HUES48 (cell line): ENCODE results near the gene PFDN5.

Experiments used
- H3K27ac ChIP-seq: one replicate; pipeline ENCODE4 v1.7.0; 2013; ENCODE audit warnings: low read depth, low read length, inconsistent platforms
- H3K27me3 ChIP-seq: 2 replicates; pipeline ENCODE4 v1.6.1; 2013; ENCODE audit warnings: mild to moderate bottlenecking, low read length; ENCODE audit not compliant: control insufficient read depth, insufficient read depth
- H3K36me3 ChIP-seq: 2 replicates; pipeline ENCODE4 v1.6.1; 2013; ENCODE audit warnings: low read length; ENCODE audit not compliant: control insufficient read depth, insufficient read depth
- H3K4me1 ChIP-seq: 2 replicates; pipeline ENCODE4 v1.6.1; 2013; ENCODE audit warnings: mild to moderate bottlenecking, low read length; ENCODE audit not compliant: control insufficient read depth, insufficient read depth
- H3K4me3 ChIP-seq: 2 replicates; pipeline ENCODE4 v1.5.1; 2013; ENCODE audit warnings: mild to moderate bottlenecking, low read depth, low read length
- H3K9ac ChIP-seq: 2 replicates; pipeline ENCODE4 v1.6.1; 2013; ENCODE audit warnings: mild to moderate bottlenecking, low read depth, low read length, moderate library complexity
- H3K9me3 ChIP-seq: 2 replicates; pipeline ENCODE4 v1.6.1; 2013; ENCODE audit warnings: low read length; ENCODE audit not compliant: control insufficient read depth, insufficient read depth

The PFDN5 gene

DNA sequence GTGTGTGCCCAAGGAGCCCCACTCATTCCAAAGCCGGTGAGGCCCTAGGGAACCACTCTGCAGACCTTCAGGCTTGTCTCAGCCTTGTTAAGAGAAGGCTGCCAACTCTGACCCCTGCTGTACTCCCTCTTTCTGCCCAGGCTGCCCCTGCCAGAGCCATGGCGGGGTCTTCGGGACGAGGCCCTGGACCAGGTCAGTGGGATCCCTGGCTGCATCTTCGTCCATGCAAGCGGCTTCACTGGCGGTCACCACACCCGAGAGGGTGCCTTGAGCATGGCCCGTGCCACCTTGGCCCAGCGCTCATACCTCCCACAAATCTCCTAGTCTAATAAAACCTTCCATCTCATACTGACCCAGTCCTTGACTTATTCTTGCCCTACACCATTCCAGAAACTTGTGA, 11.5 kb downstream of the PFDN5 start:
- Histone ChIP-seq H3K9ac (no peak overlapping the region), H3K4me3 (no peak overlapping the region), H3K27ac (no peak overlapping the region), H3K36me3 (peaks cover 71% of the 10 kb centered on the region), H3K27me3 (no peaks in the 10 kb centered on the region), H3K4me1 (no peaks in the 10 kb centered on the region), H3K9me3 (no peaks in the 10 kb centered on the region)

DNA sequence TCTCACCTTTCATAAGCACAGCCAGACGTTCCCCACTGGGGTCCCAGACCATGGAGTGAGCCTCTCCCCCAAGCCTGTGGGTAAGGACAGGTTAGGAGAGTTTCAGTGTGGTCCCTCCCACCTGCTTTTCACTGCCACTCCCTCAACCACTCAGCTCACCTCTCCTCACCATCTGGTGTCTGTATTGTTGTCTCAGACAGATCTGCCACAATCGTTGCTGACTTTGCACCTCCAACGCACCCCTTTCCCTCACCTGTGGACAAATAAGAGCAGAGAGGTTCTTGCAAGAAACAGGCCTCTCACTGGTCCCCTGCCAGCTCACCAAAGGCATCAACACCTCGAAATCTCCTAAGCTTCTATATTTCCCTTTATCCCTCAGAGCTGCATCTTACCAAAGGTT, 12.9 kb downstream of the PFDN5 start:
- no peaks in the 10 kb centered on the region for H3K9me3 ChIP-seq
- no peaks in the 10 kb centered on the region for H3K4me1 ChIP-seq
- peaks cover 56% of the 10 kb centered on the region for H3K36me3 ChIP-seq
- H3K27me3 ChIP-seq, result no peaks in the 10 kb centered on the region
- H3K27ac ChIP-seq, result no peak overlapping the region
- no peak overlapping the region for H3K9ac ChIP-seq
- no peak overlapping the region for H3K4me3 ChIP-seq

DNA sequence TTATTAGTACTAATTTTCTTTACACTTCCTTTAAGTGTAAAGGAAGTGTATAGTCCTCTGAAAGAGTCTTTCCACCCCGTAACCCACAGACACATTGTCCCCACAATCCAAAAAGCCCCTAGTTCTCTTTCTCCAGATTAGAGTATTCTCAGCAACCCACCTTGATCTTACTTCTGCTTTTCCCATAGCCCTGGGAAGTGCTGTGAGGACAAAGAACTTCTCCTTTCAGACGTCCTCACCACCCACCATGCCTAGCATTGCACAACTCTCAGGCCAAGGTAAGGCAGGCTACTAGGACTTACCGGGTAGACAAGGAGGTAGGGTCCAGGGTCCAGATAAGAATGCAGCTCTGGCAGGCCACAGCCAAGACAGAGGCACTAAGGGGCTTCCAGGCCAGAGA, 18.7 kb downstream of the PFDN5 start:
- H3K27ac ChIP-seq, result no peak overlapping the region
- H3K36me3 ChIP-seq, result peaks cover 50% of the 10 kb centered on the region
- no peaks in the 10 kb centered on the region for H3K27me3 ChIP-seq
- H3K9me3 ChIP-seq, result no peaks in the 10 kb centered on the region
- H3K9ac ChIP-seq, result no peak overlapping the region
- H3K4me3 ChIP-seq, result no peak overlapping the region
- H3K4me1 ChIP-seq, result no peaks in the 10 kb centered on the region

DNA sequence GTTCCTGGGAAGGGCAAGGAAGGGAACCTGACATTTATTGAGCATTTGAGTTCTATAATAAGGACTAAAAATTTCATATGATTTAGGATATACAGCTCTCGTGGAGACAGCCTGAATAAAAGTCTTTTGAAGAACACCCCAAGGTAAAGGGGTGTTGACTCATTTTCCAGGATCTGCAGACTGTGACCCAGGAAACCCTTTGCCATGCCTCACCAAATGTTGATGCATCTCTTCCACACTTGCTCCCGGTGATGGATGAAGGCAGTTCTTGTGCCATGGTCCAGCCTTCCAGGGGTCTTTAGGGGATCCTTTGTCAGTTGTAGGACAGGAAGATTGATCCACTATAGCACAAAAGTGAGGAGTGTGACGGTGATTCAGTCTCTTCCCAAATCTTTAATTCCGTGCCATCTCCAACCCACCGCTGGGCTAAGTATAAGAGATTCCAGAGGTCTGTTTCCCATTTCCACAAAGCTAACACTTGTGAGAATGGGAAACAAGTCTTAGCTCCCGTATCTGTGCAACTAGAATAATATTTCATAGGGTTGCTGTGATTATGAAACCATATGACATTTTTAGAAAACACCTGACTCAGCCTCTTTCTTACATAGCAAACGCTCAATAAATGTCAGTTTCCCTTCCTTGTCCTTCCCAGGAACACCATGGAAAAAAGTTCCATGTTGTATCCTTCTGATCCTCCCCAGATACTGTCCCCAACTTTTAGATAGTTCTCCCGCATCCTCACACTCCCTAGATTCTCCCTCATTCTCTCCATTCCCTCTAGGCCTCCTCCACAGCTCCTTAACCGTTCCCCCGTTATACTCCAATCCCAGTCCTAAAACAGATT, 25.2 kb downstream of the PFDN5 start:
- H3K4me1 ChIP-seq, result peaks cover 10% of the 10 kb centered on the region; the same call in 1 of the 2 replicates
- peaks cover 12% of the 10 kb centered on the region for H3K27me3 ChIP-seq
- peaks cover 25% of the 10 kb centered on the region for H3K36me3 ChIP-seq
- no peaks in the 10 kb centered on the region for H3K9me3 ChIP-seq
- H3K27ac ChIP-seq, result no peak overlapping the region
- peak overlapping the region; percentile 87 for H3K4me3 ChIP-seq
- H3K9ac ChIP-seq, result peak overlapping the region; percentile 89; the same call in 1 of the 2 replicates

DNA sequence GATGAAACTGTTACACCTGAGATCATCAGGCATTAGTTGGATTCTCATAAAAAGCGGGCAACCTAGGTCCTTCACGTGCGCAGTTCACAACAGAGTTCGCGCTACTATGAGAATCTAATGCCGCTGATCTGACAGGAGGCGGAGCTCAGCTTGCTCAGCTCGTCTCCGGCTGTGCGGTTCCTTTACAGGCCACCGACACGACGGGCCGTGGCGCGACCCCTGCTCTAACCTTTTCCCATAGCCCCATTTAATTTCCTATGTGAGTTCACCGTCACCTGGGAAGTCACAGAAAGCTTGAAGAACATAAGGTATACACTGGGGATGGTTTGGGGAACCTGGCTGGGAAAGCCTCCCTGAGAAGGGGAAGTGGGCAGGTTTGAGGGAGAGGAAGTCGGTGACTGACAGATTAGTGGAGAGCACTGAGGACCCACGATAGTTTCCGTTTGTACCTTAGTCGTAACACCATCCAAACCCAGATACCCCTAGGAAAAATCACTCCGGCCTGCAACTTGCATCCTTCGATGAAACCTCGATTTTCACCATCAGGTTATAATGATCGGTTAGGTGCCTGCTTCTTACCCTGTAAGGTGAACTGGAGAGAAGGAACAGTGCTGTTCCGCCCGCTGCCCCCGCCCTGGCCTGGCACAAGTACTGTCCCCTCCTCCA, 28.9 kb downstream of the PFDN5 start:
- H3K9me3 ChIP-seq, result no peaks in the 10 kb centered on the region
- no peak overlapping the region for H3K9ac ChIP-seq
- H3K27ac ChIP-seq, result peak overlapping the region; percentile 85
- H3K36me3 ChIP-seq, result peaks cover 2% of the 10 kb centered on the region; the same call in 1 of the 2 replicates
- peak overlapping the region; percentile 63 for H3K4me3 ChIP-seq
- peaks cover 48% of the 10 kb centered on the region for H3K27me3 ChIP-seq
- peaks cover 15% of the 10 kb centered on the region; the same call in 1 of the 2 replicates for H3K4me1 ChIP-seq

DNA sequence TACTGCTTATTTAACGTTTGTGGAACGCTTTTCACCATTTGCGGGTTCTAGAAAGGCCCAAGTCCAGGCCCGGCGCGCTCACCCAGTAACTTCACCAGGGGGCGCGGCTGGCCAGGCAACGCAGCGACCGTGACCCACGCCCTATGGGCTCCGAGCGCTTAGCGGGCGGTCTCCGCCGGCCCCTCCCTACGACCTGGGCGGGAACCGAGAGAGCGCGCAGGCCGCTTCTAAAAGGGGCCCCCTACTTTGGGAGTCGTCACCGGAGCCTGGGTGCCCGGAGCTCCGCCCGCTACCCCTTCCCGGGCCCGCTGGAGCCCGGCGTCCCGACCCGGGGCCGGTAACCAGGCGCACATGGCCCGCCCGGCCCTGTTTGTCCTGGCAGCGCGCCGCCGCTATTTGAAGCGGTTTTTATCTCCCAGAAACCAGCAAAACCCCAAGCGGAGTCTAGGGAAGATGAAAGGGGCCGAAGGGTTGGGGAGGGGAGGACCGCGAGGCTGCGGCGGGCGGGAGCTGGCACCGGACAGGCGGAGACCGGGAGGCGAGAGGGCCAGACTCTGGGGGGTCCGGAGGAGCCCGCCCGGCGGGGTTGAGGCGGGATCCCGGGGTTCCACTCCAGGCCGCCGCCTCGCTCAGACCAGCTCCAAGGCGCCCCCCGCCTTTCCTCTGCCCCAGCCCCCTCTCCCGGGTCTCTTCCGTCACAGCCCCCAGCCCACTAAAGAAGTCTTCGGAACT, 29.6 kb downstream of the PFDN5 start:
- Histone ChIP-seq H3K27me3 (peaks cover 49% of the 10 kb centered on the region), H3K4me1 (peaks cover 15% of the 10 kb centered on the region; the same call in 1 of the 2 replicates), H3K9me3 (no peaks in the 10 kb centered on the region), H3K27ac (peak overlapping the region; percentile 85), H3K4me3 (peak overlapping the region; percentile 63), H3K9ac (peak overlapping the region; percentile 42; the same call in 1 of the 2 replicates), H3K36me3 (no peaks in the 10 kb centered on the region)

DNA sequence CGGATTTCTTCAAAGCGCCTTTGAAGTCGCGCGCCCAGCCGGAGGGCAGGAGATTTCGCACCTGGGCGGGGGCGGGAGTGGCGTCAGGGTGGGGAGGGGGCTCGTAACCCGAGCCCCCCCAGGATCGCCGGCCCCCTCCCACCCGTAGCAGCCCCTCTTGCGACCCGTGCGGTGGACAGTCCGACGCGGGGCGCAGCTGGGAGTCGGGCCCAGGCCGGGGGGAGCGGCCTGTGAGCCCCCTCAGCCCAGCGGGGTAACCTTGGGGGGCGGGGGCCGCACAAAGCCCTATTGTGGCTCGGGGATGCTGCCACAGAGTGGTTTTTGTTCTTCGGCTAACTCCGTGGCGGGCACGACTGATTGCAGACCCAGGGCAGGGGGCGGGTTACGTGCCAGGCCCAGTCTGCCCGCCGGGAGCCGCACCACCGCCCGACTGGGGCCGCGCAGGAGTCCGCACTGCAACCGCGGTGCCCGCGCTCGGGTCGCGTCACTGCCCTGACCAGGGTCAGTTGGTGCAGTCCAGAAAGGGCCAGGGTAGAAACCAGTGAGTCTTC, 30.2 kb downstream of the PFDN5 start:
- Histone ChIP-seq H3K9ac (no peak overlapping the region), H3K4me3 (peak overlapping the region; percentile 63)

DNA sequence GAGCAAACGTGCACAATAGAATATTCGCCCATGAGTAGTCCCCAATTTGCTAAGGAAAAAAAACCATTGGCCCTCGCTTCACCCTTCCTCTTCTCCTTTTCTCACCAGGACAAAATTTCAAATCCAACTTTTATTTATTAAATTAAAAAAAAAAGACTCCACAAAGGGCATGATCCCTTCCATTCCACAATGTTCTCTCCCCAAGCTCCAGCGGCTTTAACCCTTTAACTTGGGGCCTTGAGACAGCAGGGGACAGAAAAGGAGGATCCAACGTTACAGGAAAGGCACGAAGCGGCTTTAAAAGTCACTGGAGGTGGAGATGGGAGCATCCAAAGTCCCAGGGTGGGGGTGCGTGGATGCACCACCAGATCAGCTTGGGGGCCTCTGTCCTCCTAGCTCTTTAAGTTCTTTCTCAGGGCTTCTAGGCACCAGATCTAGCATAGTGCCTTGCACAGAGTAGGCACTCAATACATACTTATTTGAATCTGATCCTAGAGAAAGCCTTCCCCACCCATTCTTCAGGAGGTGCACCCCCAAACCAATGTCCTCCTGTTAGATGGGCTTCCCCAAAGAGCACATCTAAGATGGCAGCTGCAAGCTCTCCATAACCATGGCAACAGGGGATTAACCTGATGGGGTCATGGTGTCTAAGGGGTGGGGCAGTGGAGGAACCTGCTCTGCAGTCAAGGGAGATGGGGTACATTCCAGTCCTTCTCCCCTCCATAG, 31.3 kb downstream of the PFDN5 start:
- no peak overlapping the region for H3K9ac ChIP-seq
- H3K36me3 ChIP-seq, result no peaks in the 10 kb centered on the region
- H3K9me3 ChIP-seq, result no peaks in the 10 kb centered on the region
- H3K4me3 ChIP-seq, result no peak overlapping the region; the same call in 1 of the 2 replicates
- H3K27me3 ChIP-seq, result peaks cover 49% of the 10 kb centered on the region
- H3K4me1 ChIP-seq, result peaks cover 15% of the 10 kb centered on the region; the same call in 1 of the 2 replicates
- no peak overlapping the region for H3K27ac ChIP-seq

More for the DNA sequence above, 30.2 kb downstream of the PFDN5 start:
- H3K36me3 ChIP-seq, result no peaks in the 10 kb centered on the region
- peak overlapping the region; percentile 85 for H3K27ac ChIP-seq
- no peaks in the 10 kb centered on the region for H3K9me3 ChIP-seq
- H3K4me1 ChIP-seq, result peaks cover 15% of the 10 kb centered on the region; the same call in 1 of the 2 replicates
- H3K27me3 ChIP-seq, result peaks cover 49% of the 10 kb centered on the region

DNA sequence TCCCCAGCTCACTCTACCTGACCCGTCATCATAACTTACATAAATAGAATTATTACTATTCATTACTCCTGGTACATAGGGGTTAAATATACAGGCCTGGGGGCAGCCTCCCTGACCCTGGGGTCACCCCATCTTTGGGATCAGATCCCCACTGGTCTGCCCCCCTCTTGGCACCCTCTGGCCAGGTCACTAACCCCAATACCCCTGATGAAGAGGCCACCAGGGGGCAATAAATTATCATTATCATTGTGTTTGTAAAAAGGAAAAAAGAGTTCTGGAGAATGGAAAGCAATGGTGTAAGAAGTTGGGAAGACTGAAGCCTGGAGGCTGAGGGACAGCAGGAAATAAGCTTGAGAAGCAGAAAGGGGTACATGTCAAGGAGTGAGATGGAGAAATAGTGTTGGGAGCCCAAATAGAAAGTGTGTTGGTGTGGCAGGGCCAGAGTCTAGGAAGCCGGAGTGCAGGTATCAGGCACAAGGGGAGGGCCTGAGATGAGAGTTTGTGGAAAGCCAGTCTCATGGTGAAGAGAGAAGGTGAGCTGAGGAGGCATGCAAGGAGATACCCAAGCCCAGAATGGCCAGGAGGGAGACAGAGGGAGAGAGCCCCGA, 32.2 kb downstream of the PFDN5 start:
- H3K27ac ChIP-seq, result no peak overlapping the region
- no peak overlapping the region for H3K4me3 ChIP-seq
- H3K9me3 ChIP-seq, result no peaks in the 10 kb centered on the region
- H3K9ac ChIP-seq, result no peak overlapping the region
- H3K27me3 ChIP-seq, result peaks cover 49% of the 10 kb centered on the region
- H3K4me1 ChIP-seq, result peaks cover 15% of the 10 kb centered on the region; the same call in 1 of the 2 replicates
- H3K36me3 ChIP-seq, result no peaks in the 10 kb centered on the region

DNA sequence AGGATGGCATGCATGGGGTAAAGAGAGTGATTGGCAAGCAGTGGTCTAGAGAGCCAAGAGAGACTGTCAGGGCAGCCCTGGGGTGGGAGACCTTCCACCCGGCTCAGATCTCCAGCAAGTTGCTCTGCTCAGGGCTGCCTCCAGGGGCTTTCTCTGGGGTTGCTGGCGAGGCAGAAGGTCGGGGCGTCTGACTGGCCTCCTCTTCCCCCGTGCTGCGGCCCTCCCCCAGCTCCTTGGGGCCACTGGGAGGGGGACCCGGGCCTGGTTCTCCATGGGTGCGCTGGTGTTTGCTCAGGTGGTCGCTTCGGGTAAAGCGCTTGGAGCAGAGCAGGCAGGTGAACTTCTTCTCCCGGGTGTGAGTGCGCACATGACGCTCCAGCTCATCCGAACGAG, 32.7 kb downstream of the PFDN5 start:
- H3K27ac ChIP-seq, result no peak overlapping the region
- peaks cover 49% of the 10 kb centered on the region for H3K27me3 ChIP-seq
- no peak overlapping the region for H3K9ac ChIP-seq
- no peak overlapping the region for H3K4me3 ChIP-seq
- H3K9me3 ChIP-seq, result no peaks in the 10 kb centered on the region
- H3K36me3 ChIP-seq, result no peaks in the 10 kb centered on the region
- peaks cover 15% of the 10 kb centered on the region; the same call in 1 of the 2 replicates for H3K4me1 ChIP-seq
